Measurements from ENCODE around the gene WSB1. TPM values are rescaled to one million over a fixed set of nuclear protein-coding genes. Genes with fewer than 3 reads are reported as not detected.

The WSB1 gene
- total and polyA plus RNA-seq, 9 of the 15 experiments (the other 6 are each of a cell fraction or from before 2014, with no cell fraction given): 22.8 to 229 (median 81.1) TPM

DNA sequence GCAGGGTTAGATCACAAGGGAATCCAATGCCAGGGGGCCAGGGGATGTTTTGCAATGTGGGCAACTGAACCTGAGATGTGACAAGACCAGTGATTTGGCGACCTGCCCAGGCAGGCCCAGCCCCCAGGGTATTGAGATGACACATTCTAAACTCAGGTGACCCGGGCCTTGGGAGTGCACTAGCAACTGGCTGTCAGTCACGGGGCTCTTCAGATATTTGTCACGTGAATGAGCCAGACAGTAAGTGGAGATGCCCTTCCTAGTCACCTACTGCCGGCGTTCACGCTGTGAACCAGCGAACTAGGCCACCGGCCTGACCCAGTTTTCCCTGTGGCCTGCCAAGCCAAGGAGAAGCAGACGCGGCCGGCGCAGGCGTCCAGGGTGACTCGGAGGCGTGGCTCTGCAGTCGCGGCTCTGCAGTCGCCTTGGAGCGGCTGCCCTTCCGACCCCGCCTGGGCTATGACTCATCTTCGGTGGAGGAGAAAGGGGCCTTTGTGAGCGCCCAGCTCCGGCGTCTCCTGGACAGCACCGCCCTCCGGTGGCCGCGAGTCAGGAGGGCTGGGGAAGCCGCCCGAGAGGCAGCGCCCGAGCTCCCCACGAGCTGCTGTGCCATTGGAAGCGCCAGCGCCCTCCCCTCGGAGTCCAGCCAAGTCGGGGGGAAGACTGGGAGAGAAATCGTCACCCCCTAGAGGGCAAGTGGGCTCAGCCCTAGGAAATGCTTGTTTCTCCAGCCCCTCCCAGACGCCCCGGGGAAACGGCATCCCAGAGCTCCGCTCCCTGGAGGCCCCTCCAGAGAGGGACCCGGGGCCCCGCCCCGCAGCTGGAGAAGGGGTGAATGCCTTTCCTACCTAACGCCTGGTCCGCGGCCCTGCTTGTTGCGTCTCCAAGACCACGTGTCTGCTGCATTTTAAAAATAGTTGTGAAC lies 38.8 kb downstream of the WSB1 start (continued):
- TF ChIP-seq, protein P1, sequence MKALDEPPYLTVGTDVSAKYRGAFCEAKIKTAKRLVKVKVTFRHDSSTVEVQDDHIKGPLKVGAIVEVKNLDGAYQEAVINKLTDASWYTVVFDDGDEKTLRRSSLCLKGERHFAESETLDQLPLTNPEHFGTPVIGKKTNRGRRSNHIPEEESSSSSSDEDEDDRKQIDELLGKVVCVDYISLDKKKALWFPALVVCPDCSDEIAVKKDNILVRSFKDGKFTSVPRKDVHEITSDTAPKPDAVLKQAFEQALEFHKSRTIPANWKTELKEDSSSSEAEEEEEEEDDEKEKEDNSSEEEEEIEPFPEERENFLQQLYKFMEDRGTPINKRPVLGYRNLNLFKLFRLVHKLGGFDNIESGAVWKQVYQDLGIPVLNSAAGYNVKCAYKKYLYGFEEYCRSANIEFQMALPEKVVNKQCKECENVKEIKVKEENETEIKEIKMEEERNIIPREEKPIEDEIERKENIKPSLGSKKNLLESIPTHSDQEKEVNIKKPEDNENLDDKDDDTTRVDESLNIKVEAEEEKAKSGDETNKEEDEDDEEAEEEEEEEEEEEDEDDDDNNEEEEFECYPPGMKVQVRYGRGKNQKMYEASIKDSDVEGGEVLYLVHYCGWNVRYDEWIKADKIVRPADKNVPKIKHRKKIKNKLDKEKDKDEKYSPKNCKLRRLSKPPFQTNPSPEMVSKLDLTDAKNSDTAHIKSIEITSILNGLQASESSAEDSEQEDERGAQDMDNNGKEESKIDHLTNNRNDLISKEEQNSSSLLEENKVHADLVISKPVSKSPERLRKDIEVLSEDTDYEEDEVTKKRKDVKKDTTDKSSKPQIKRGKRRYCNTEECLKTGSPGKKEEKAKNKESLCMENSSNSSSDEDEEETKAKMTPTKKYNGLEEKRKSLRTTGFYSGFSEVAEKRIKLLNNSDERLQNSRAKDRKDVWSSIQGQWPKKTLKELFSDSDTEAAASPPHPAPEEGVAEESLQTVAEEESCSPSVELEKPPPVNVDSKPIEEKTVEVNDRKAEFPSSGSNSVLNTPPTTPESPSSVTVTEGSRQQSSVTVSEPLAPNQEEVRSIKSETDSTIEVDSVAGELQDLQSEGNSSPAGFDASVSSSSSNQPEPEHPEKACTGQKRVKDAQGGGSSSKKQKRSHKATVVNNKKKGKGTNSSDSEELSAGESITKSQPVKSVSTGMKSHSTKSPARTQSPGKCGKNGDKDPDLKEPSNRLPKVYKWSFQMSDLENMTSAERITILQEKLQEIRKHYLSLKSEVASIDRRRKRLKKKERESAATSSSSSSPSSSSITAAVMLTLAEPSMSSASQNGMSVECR (CRISPR knock-in tag; IDR thresholded peaks at IDR 0.05): peak; percentile 65; the same call in 1 of the 2 replicates
- no peak for TF ChIP-seq TCFL5 (CRISPR knock-in tag; conservative IDR thresholded peaks at IDR 0.05)
- TF ChIP-seq, protein P2, sequence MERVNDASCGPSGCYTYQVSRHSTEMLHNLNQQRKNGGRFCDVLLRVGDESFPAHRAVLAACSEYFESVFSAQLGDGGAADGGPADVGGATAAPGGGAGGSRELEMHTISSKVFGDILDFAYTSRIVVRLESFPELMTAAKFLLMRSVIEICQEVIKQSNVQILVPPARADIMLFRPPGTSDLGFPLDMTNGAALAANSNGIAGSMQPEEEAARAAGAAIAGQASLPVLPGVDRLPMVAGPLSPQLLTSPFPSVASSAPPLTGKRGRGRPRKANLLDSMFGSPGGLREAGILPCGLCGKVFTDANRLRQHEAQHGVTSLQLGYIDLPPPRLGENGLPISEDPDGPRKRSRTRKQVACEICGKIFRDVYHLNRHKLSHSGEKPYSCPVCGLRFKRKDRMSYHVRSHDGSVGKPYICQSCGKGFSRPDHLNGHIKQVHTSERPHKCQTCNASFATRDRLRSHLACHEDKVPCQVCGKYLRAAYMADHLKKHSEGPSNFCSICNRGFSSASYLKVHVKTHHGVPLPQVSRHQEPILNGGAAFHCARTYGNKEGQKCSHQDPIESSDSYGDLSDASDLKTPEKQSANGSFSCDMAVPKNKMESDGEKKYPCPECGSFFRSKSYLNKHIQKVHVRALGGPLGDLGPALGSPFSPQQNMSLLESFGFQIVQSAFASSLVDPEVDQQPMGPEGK (CRISPR knock-in tag; IDR thresholded peaks at IDR 0.05; ENCODE audit: borderline replicate concordance): no peak
- TF ChIP-seq BRD9 (IDR thresholded peaks at IDR 0.05; ENCODE audit: low read depth, partially characterized antibody): no peak
- no peak for TF ChIP-seq NR2F6 (CRISPR knock-in tag; IDR thresholded peaks at IDR 0.05)
- peak; percentile 98 for TF ChIP-seq JUN (IDR thresholded peaks at IDR 0.05; ENCODE audit: borderline replicate concordance, low read depth, low read length)
- TF ChIP-seq JUN (CRISPR knock-in tag; IDR thresholded peaks at IDR 0.05; ENCODE audit: borderline replicate concordance): peak; percentile 62; the same call in 1 of the 2 replicates
- TF ChIP-seq BMI1 (IDR thresholded peaks at IDR 0.05; ENCODE audit: low read length): no peak
- TF ChIP-seq USF1 (CRISPR knock-in tag; IDR thresholded peaks at IDR 0.05): peak; percentile 75
- TF ChIP-seq, protein P3, sequence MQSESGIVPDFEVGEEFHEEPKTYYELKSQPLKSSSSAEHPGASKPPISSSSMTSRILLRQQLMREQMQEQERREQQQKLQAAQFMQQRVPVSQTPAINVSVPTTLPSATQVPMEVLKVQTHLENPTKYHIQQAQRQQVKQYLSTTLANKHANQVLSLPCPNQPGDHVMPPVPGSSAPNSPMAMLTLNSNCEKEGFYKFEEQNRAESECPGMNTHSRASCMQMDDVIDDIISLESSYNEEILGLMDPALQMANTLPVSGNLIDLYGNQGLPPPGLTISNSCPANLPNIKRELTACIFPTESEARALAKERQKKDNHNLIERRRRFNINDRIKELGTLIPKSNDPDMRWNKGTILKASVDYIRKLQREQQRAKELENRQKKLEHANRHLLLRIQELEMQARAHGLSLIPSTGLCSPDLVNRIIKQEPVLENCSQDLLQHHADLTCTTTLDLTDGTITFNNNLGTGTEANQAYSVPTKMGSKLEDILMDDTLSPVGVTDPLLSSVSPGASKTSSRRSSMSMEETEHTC (IDR thresholded peaks at IDR 0.05): peak; percentile 77; the same call in 1 of the 2 replicates
- no peak for TF ChIP-seq ZNF174 (CRISPR knock-in tag; IDR thresholded peaks at IDR 0.05)
- no peak for TF ChIP-seq ZNF165 (CRISPR knock-in tag; IDR thresholded peaks at IDR 0.05; ENCODE audit: borderline replicate concordance)
- TF ChIP-seq CCNT2 (IDR thresholded peaks at IDR 0.05; ENCODE audit: borderline replicate concordance, extremely low read depth, insufficient read length, low read depth, low read length): peak; percentile 77
- no peak for TF ChIP-seq IRF2 (CRISPR knock-in tag; IDR thresholded peaks at IDR 0.05)
- TF ChIP-seq, protein P4, sequence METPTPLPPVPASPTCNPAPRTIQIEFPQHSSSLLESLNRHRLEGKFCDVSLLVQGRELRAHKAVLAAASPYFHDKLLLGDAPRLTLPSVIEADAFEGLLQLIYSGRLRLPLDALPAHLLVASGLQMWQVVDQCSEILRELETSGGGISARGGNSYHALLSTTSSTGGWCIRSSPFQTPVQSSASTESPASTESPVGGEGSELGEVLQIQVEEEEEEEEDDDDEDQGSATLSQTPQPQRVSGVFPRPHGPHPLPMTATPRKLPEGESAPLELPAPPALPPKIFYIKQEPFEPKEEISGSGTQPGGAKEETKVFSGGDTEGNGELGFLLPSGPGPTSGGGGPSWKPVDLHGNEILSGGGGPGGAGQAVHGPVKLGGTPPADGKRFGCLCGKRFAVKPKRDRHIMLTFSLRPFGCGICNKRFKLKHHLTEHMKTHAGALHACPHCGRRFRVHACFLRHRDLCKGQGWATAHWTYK (CRISPR knock-in tag; IDR thresholded peaks at IDR 0.05): peak; percentile 37; the same call in 1 of the 2 replicates
- peak; percentile 61; the same call in 1 of the 2 replicates for TF ChIP-seq STAG1 (CRISPR knock-in tag; IDR thresholded peaks at IDR 0.05; ENCODE audit: borderline replicate concordance)
